Measurements from ENCODE around the gene CD59.
"Not testable (repeated sequence)": the region's sequence is repeated elsewhere in the genome, so short reads cannot be mapped to it uniquely, and the experiment has no call there.

Gene CD59

GRCh38 chr11:33692541-33692940 is 43.7 kb downstream of the CD59 start:
- DNase-seq (ENCODE audit: low spot score) = no peak

DNA sequence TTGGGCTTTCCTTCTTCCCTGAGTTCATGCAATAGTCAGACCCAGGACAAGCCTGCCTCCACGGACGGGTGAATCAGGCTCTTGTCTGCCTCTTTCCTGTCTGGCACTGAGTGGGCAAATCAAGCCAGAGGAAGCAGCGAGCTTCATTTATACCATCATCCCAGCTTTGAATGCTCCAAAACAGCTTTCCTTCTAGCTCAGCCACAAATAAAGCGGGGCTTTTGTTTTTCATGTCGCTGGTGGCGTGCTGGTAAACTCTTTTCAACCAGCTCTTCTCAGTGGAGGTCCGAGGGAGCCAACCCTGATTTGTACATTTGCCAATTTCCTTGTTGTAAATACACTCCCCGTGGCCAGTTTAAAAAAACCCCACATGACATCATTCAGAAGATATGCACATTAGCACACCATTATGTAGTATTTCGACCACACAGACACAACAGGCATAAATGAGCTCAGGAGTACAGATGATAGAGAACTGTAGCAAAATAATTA is 44.2 kb downstream of the CD59 start:
- peak; percentile 62 for DNase-seq (ENCODE audit: low spot score)

- no peak for DNase-seq (ENCODE audit: low spot score)
These were observed 45.0 kb downstream of the CD59 start for GRCh38 chr11:33691066-33691864.

DNA sequence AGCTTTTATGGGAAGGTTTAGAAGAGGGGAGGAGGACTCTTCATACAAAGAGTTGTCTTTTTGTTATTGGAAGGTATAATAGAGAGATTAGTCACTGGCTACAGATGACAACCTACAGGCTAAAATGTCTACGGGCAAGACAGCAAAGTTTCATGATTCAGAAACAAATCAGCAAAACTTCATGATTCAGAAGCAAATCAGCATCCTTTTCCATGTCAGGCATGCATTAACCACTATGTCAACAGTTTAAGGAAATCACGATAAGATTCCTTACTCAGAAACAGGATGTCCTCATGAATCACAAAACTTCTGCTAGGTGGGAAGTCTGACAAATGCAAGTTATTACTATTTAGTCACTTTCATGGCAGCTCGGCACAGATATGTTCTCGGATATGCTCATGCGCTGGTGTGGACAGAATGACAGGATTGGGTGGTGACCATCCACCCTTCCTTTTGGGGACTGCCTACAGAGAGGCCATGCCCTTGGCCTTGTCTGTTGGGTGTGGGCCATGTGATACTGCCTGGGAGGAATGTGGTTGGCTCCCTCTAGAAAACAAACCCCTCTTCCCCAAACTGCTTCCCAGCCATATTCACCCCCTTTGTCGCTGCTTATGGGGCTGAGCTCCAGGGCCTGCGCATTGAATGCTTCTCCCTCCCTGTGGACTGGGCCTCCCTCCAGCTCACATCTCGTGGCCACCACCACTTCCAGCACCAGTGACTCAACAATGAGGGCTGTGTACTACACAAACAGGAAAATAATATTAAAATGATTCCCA is 45.7 kb downstream of the CD59 start:
- DNase-seq (ENCODE audit: low spot score) = peak; percentile 73

DNA sequence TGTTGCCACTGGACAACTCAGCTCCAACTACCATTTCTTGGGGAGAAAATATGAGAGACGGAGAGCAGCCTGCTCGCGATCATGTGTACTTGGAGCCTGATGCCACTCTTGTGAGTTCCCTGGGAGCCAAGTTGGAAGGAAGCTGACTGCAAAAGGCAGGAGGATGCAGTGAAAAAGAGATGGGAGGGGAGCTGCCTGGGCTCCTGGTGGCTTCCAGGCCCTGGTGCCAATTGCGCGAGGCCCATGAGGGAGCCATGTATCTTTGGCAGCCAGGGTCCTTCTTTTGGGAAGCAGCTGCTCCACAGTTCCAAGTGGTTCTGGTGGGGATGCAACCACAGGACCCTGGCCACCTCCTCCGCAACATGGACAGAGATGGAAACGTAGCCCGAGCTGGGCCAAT is 46.7 kb downstream of the CD59 start:
- DNase-seq (ENCODE audit: low spot score) = no peak

GRCh38 chr11:33689085-33689484 is 47.1 kb downstream of the CD59 start:
- no peak for DNase-seq (ENCODE audit: low spot score)

- peak; percentile 61 for DNase-seq (ENCODE audit: low spot score)
These were observed 48.3 kb downstream of the CD59 start for GRCh38 chr11:33687733-33688479.

- no peak for DNase-seq (ENCODE audit: low spot score)
These were observed 51.1 kb downstream of the CD59 start for GRCh38 chr11:33685082-33685481.

DNA sequence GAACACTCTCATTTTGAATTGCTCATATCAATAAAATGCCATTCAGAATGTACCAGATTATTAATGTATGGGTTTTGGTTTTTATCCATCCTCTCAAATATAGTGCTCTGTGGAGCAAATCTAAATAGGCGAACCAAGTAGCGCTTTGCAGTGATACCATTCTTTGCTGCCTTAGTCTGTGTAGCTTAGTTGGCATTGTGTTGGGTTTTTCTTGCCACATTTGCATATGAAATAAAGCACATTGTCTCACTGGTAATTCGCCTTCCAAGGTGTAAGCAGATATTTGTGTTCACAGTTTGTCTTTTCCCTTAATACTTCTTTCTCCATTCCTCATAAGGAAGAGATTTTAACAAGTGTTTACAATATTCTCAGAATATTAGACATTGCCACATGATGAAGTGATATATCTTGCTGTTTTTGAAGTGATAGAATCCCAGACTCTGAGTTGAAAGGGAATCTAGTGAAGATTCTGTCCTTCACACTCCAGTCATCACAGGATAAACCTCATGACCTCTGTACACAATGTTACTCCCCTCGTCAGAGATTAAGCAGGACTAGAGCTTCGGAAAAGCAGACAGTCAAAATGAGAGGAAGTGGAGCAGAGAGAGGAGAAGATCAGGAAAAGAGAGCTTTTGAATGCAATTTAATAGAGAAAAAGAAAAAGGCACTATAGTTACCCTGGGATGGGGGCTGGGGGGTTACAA is 52.1 kb downstream of the CD59 start:
- DNase-seq (ENCODE audit: low spot score) = no peak

DNA sequence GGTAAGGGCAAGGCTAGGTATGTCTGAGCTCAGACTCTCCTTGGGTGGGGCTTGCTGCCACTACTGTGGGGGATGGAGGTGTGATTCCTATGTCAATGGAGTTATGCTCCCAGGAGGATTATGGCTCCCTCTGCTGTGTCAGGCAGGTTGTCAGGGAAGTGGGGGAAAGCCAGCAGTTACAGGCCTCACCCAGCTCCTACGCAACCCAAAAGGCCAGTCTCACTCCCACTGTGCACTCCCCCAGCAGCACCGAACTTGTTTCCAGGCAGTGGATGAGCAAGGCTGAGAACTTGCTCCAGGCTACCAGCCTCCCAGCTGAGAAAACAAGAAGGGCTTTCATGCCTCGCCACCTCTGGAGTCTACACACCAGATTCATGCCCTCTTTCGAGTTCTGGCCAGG is 53.8 kb downstream of the CD59 start:
- no peak for DNase-seq (ENCODE audit: low spot score)

DNA sequence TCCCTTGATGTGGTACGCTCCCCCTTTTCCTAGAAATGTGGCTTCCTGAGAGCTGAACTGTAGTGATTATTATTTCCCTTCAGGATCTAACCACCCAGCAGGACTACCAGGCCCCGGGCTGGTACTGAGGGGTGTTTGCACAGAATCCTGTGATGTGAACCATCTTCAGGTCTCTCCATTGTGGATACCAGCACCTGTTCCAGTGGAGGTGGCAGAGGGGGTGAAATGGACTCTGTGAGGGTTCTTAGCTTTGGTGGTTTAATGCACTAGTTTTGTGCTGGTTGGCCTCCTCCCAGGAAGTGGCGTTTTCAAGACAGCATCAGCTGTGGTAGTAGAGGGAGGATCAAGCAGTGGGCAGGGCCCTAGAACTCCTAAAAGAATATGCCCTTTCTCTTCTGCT is 54.2 kb downstream of the CD59 start:
- DNase-seq (ENCODE audit: low spot score) = no peak

DNA sequence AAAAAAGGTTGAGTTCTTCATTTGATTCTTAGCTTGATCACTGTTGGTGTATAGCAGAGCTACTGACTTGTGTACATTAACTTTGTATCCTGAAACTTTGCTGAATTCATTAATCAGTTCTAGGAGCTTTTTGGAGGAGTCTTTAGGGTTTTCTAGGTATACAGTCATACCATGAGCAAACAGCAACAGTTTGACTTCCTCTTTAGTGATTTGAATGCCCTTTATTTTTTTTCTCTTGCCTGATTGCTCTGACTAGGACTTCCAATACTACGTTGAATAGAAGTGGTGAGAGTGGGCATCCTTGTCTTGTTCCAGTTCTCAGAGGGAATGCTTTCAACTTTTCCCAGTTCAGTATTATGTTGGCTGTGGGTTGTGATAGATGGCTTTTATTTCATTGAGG is 57.6 kb downstream of the CD59 start:
- DNase-seq (ENCODE audit: low spot score) = not testable (repeated sequence)

- DNase-seq (ENCODE audit: low spot score) = peak; percentile 76
These were observed 62.0 kb downstream of the CD59 start for GRCh38 chr11:33674035-33674814.

GRCh38 chr11:33672273-33672672 is 64.0 kb downstream of the CD59 start:
- no peak for DNase-seq (ENCODE audit: low spot score)

DNA sequence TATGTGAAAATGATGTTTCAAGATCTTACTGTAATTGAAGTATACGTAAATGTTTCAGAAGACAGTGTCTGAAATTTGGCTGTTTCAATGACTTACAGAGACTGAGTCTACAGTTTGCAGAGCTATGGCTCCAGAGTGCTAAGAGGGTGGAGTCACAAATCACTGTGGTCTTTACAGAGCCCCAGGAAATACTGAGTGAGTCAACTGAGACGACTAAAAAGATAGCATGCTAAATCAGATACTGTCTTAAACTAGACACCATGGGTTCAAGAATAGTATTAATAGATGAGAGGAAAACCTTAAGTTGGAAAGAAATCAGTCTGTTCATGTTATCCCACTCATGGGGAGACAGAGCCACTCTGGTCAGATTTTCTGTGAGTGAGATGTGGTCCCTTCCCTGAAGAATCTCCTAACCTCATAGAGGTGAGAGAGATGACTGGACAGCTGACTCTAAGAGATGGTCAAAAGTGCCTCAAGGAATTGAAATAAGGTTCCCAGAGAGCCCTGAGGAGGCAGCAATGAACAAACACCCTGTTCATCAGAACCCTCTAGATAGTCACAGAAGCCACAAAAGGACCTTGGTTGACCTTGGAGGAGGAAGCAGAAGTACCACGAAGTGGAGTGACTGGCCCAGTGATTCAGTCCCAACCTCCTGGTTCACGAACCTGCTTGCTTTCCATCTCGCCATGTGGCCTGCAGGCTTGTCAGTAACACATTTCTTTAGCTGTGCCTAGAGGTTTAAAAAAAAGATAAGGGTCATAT is 65.8 kb downstream of the CD59 start:
- peak; percentile 66 for DNase-seq (ENCODE audit: low spot score)

- DNase-seq (ENCODE audit: low spot score) = no peak
These were observed 66.5 kb downstream of the CD59 start for GRCh38 chr11:33669598-33670249.

GRCh38 chr11:33668951-33669596 is 67.1 kb downstream of the CD59 start:
- no peak for DNase-seq (ENCODE audit: low spot score)

- no peak for DNase-seq (ENCODE audit: low spot score)
These were observed 67.8 kb downstream of the CD59 start for GRCh38 chr11:33668468-33668825.

DNA sequence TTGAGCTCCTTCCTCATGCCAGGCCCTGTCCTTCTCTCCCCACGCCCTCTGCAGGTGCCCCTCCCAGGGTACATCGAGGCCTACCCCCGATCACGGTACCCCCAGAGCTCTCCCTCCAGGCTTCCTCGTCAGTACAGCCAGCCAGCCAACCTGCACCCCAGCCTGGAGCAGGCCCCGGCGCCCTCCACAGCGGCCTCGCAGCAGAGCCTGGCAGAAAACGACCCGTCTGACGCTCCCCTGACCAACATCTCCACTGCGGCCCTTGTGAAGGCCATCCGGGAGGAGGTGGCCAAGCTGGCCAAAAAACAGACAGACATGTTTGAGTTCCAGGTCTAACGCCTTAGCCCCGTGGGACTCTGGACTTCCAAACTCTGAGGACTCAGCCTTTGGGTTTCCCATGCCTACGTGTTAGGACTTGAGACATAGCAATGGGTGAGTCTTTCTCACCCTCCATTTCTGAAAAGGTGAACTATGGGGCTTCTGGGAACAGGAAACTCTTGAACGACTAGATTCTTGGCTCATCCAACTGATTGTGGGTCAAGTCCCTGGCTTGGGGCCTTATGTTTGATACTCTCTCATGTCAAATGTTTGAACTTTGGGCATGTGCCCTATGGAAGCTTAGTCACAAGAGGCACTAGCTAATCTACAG is 68.3 kb downstream of the CD59 start:
- no peak for DNase-seq (ENCODE audit: low spot score)

All from AG08396 (cell line).